ENCODE data around the gene ATG9B. TPM values are rescaled to one million over a fixed set of nuclear protein-coding genes. Genes with fewer than 3 reads are reported as not detected.

Gene ATG9B
- total and polyA plus RNA-seq, 2 of the 13 experiments (the other 11 are each of a cell fraction or from before 2014, with no cell fraction given), result 0.24 TPM; not detected in 1

- TF ChIP-seq ZNF687 (CRISPR knock-in tag; IDR thresholded peaks at IDR 0.05), result peak; percentile 62
- TF ChIP-seq, protein P1, sequence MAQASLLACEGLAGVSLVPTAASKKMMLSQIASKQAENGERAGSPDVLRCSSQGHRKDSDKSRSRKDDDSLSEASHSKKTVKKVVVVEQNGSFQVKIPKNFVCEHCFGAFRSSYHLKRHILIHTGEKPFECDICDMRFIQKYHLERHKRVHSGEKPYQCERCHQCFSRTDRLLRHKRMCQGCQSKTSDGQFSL (CRISPR knock-in tag; IDR thresholded peaks at IDR 0.05), result no peak
- no peak for TF ChIP-seq XBP1 (CRISPR knock-in tag; IDR thresholded peaks at IDR 0.05)
- peak; percentile 23; the same call in 1 of the 2 replicates for TF ChIP-seq ZFY (CRISPR knock-in tag; IDR thresholded peaks at IDR 0.05)
- TF ChIP-seq GPBP1L1 (CRISPR knock-in tag; IDR thresholded peaks at IDR 0.05), result no peak
- peak; percentile 23; the same call in 1 of the 2 replicates for TF ChIP-seq PHF8 (CRISPR knock-in tag; IDR thresholded peaks at IDR 0.05)
- TF ChIP-seq ZFX (CRISPR knock-in tag; IDR thresholded peaks at IDR 0.05; ENCODE audit: low read depth), result peak; percentile 64
- 0 out of 2 replicates have a peak, but pooled peaks have one; percentile 46 for TF ChIP-seq ZBTB38 (CRISPR knock-in tag; IDR thresholded peaks at IDR 0.05)
Observed at GRCh38 chr7:151006590-151007300, 17.5 kb downstream of the ATG9B start (continued).
